Activated naive CD4-positive, alpha-beta T cell treated with anti-CD3 and anti-CD28 coated beads, Interleukin-2, amount 10 ng/mL, durations not matched to agents 7 days and 5 days (primary cell): ENCODE data around the gene RAD21L1.

Source experiments
- CTCF ChIA-PET: fragments of 350-600 bp; sonication (Branson Sonifier 250); formaldehyde crosslinking; loops from one replicate; lab custom pipeline; 2021; ENCODE audit warnings: antibody characterized with exemption; lab: Charles Lee
- DNase-seq: peaks from one replicate; pipeline ENCODE4 v3.0.0-alpha.2; 2020
- H3K27ac Mint-ChIP-seq: one replicate; pipeline ENCODE4 v1.8.0; 2021; ENCODE audit warnings: mild to moderate bottlenecking, moderate library complexity, mixed read lengths
- H3K27me3 Mint-ChIP-seq: one replicate; pipeline ENCODE4 v1.8.0; 2021; ENCODE audit warnings: mild to moderate bottlenecking, mixed read lengths
- H3K36me3 Mint-ChIP-seq: one replicate; pipeline ENCODE4 v1.8.0; 2021; ENCODE audit warnings: mixed read lengths
- H3K4me1 Mint-ChIP-seq: one replicate; pipeline ENCODE4 v1.8.0; 2021; ENCODE audit warnings: mixed read lengths
- H3K4me3 Mint-ChIP-seq: one replicate; pipeline ENCODE4 v1.8.0; 2021; ENCODE audit warnings: mild to moderate bottlenecking, moderate library complexity, mixed read lengths
- H3K9me3 Mint-ChIP-seq: one replicate; pipeline ENCODE4 v1.8.0; 2021; ENCODE audit warnings: mixed read lengths

Gene RAD21L1

DNA sequence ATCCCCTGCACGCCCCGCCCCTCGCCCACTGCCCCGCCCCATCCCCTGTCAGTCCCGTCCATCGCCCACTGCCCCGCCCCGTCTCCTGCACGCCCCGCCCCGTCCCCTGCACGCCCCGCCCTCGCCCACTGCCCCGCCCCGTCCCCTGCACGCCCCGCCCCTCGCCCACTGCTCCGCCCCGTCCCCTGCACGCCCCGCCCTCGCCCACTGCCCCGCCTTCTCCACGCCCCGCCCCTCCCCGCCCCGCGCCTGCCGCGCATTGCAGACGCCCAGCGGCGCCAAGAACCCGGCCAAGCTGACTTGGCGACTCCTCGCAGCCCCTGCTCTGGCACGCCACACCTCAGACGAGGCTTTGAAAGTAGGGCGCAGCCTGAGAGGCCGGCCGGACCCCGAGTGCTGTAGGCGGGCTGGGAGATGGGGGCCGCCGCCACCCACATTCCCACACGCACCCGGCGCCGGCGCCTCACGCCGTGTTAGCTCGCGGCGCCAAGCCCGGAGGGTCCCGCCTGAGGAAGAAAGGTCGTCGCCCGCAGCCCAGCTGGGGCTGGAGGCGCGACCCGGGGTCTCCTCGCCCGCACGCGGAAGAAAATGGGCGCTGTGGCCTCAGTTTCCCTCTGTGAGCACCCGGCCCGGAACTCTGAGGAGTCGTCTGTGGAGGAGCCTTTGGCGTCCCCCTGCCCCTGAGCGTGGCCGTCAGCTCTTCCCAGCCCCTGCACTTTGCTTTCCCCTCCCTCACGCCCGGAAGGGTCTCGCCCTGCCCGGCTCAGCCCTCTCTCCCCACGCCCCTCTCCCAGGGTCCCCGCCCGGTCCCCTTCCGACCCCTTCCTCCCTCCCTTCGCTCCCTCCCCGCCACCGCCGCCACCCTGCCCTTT lies at the start of gene RAD21L1:
Gene RAD21L1 (plus strand): TSS at position 262 of the 872 bp plus-strand sequence. CDS start 2,410 bp downstream, outside the sequence.
- Mint-ChIP-seq H3K27ac (peak within 1 kb of the TSS; percentile 25), H3K4me1 (peaks cover 19% of the 10 kb centered on the region), H3K4me3 (peak within 1 kb of the TSS; percentile 79), H3K36me3 (no peaks in the 10 kb centered on the region), H3K27me3 (peaks cover 52% of the 10 kb centered on the region), H3K9me3 (peaks cover 2% of the 10 kb centered on the region)
- CTCF ChIA-PET, result interaction anchor here (1.2 kb wide), 2 partner anchors 13 to 44 kb away, joined by 3 to 4 read pairs; no protein-coding TSS in a partner anchor
- DNase-seq, result peak; percentile 87

GRCh38 chr20:1177680-1178079 lies 48.2 kb upstream of the RAD21L1 start:
- no peaks in the 10 kb centered on the region for H3K9me3 Mint-ChIP-seq
- no peak overlapping the region for H3K27ac Mint-ChIP-seq
- peaks cover 5% of the 10 kb centered on the region for H3K36me3 Mint-ChIP-seq
- no peaks in the 10 kb centered on the region for H3K4me1 Mint-ChIP-seq
- no peak overlapping the region for H3K4me3 Mint-ChIP-seq
- CTCF ChIA-PET, result interaction anchor here (0.9 to 1.3 kb wide), 5 partner anchors 10 to 69 kb away, joined by 3 to 5 read pairs (median 3); no protein-coding TSS in a partner anchor
- H3K27me3 Mint-ChIP-seq, result peaks cover 7% of the 10 kb centered on the region
- DNase-seq, result no peak

GRCh38 chr20:1178103-1178502 lies 47.7 kb upstream of the RAD21L1 start:
- CTCF ChIA-PET, result interaction anchor here (0.9 to 1.3 kb wide), 4 partner anchors 9 to 70 kb away, joined by 3 to 5 read pairs (median 3); no protein-coding TSS in a partner anchor
- H3K4me3 Mint-ChIP-seq, result no peak overlapping the region
- DNase-seq, result no peak

DNA sequence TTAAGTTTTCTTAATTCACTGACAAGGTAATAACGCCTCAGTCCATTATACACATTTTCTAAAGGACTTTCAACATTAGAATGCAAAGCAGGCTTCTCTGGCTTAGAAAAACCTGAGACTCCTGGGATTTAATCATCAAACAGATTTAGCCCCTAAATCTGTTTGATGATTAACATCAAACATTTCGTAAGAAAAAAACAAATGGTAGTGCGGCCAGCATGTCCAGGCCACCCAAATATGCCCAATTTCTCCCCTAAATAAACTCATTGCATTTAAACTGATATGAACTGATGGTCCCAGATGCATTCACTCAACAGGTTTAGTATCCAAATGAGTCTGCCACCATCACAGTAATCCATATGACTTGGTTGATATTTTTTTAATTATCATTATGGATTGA lies 47.2 kb upstream of the RAD21L1 start:
- no peaks in the 10 kb centered on the region for H3K9me3 Mint-ChIP-seq
- H3K4me1 Mint-ChIP-seq, result no peaks in the 10 kb centered on the region
- DNase-seq, result no peak
- H3K36me3 Mint-ChIP-seq, result peaks cover 3% of the 10 kb centered on the region
- no peak overlapping the region for H3K27ac Mint-ChIP-seq
- H3K27me3 Mint-ChIP-seq, result peaks cover 16% of the 10 kb centered on the region
- H3K4me3 Mint-ChIP-seq, result no peak overlapping the region
- CTCF ChIA-PET, result interaction anchor here (0.9 to 1.3 kb wide), 2 partner anchors 9 to 70 kb away, joined by 3 read pairs; no protein-coding TSS in a partner anchor

More at GRCh38 chr20:1178103-1178502, 47.7 kb upstream of the RAD21L1 start:
- Mint-ChIP-seq H3K9me3 (no peaks in the 10 kb centered on the region), H3K27me3 (peaks cover 11% of the 10 kb centered on the region), H3K27ac (no peak overlapping the region), H3K36me3 (peaks cover 5% of the 10 kb centered on the region), H3K4me1 (no peaks in the 10 kb centered on the region)

DNA sequence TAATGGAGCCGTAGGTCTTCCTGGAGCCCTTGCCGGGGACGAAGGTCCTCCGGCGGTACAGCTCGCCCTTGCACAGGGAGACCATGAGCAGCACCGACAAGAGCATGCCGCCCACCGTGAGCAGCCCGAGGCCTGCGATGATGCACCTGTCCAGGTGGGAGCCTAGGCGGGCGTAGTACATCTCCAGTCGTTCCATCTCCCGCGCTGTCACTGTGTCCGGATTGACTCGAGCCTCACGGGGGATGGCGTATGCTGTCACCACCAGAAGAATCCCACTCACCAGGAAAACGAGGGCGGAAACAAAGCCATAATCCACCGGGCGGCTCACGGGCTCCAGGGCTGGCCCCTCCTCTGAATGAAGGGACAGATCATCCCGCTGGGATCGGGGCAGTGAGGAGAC lies 44.9 kb upstream of the RAD21L1 start:
- CTCF ChIA-PET, result interaction anchor here (0.7 to 1.4 kb wide), 3 partner anchors 9 to 225 kb away, joined by 3 to 5 read pairs (median 3); no protein-coding TSS in a partner anchor

GRCh38 chr20:1182106-1182505 lies 43.7 kb upstream of the RAD21L1 start:
- H3K27ac Mint-ChIP-seq, result no peak overlapping the region
- peaks cover 11% of the 10 kb centered on the region for H3K4me1 Mint-ChIP-seq
- H3K36me3 Mint-ChIP-seq, result no peaks in the 10 kb centered on the region
- CTCF ChIA-PET, result no interaction called here
- no peak overlapping the region for H3K4me3 Mint-ChIP-seq
- H3K27me3 Mint-ChIP-seq, result peaks cover 29% of the 10 kb centered on the region
- no peak for DNase-seq
- H3K9me3 Mint-ChIP-seq, result no peaks in the 10 kb centered on the region

More for the DNA sequence above, 44.9 kb upstream of the RAD21L1 start:
- no peak for DNase-seq
- Mint-ChIP-seq H3K4me3 (no peak overlapping the region), H3K36me3 (no peaks in the 10 kb centered on the region), H3K27ac (no peak overlapping the region), H3K4me1 (peaks cover 8% of the 10 kb centered on the region), H3K9me3 (no peaks in the 10 kb centered on the region), H3K27me3 (peaks cover 29% of the 10 kb centered on the region)

- CTCF ChIA-PET, result interaction anchor here (1.1 kb wide), 1 partner anchor 226 kb away, joined by 4 read pairs; no protein-coding TSS in a partner anchor
- Mint-ChIP-seq H3K4me3 (no peak overlapping the region), H3K4me1 (peaks cover 11% of the 10 kb centered on the region), H3K9me3 (no peaks in the 10 kb centered on the region), H3K27me3 (peaks cover 29% of the 10 kb centered on the region), H3K36me3 (no peaks in the 10 kb centered on the region), H3K27ac (peak overlapping the region; percentile 60)
- DNase-seq, result no peak
These were observed 42.7 kb upstream of the RAD21L1 start for GRCh38 chr20:1183153-1183552.

- Mint-ChIP-seq H3K9me3 (no peaks in the 10 kb centered on the region), H3K4me1 (peaks cover 11% of the 10 kb centered on the region), H3K27ac (no peak overlapping the region), H3K4me3 (peak overlapping the region; percentile 71), H3K27me3 (peaks cover 33% of the 10 kb centered on the region), H3K36me3 (no peaks in the 10 kb centered on the region)
- CTCF ChIA-PET, result interaction anchor here (0.7 to 1.2 kb wide), 3 partner anchors 8 to 129 kb away, joined by 3 to 4 read pairs (median 4); no protein-coding TSS in a partner anchor
- DNase-seq, result no peak
These were observed 41.6 kb upstream of the RAD21L1 start for GRCh38 chr20:1184260-1184637.

- peaks cover 38% of the 10 kb centered on the region for H3K27me3 Mint-ChIP-seq
- H3K4me1 Mint-ChIP-seq, result peaks cover 11% of the 10 kb centered on the region
- H3K9me3 Mint-ChIP-seq, result no peaks in the 10 kb centered on the region
- peak within 1 kb of the TSS; percentile 71 for H3K4me3 Mint-ChIP-seq
- DNase-seq, result no peak
- H3K36me3 Mint-ChIP-seq, result no peaks in the 10 kb centered on the region
- no peak within 1 kb of the TSS for H3K27ac Mint-ChIP-seq
- CTCF ChIA-PET, result interaction anchor here (0.7 to 1.2 kb wide), 4 partner anchors 9 to 128 kb away, joined by 3 to 4 read pairs (median 4); no protein-coding TSS in a partner anchor
These were observed 41.1 kb upstream of the RAD21L1 start, which contains the start of gene TMEM74B for GRCh38 chr20:1184638-1185315. Gene TMEM74B (minus strand): TSS chr20:1184981. CDS start chr20:1183801, 1,180 bp downstream.

GRCh38 chr20:1185316-1185741 lies 40.5 kb upstream of the RAD21L1 start:
- Mint-ChIP-seq H3K27me3 (peaks cover 44% of the 10 kb centered on the region), H3K4me3 (peak overlapping the region; percentile 33), H3K4me1 (peaks cover 11% of the 10 kb centered on the region), H3K36me3 (no peaks in the 10 kb centered on the region), H3K9me3 (no peaks in the 10 kb centered on the region), H3K27ac (no peak overlapping the region)
- DNase-seq, result no peak
- CTCF ChIA-PET, result interaction anchor here (0.7 to 3.3 kb wide), 3 partner anchors 9 to 77 kb away, joined by 4 to 14 read pairs (median 4); no protein-coding TSS in a partner anchor

- peak; percentile 70 for DNase-seq
- Mint-ChIP-seq H3K27ac (no peak overlapping the region), H3K9me3 (no peaks in the 10 kb centered on the region), H3K4me1 (peaks cover 11% of the 10 kb centered on the region), H3K36me3 (no peaks in the 10 kb centered on the region), H3K4me3 (peak overlapping the region; percentile 58), H3K27me3 (peaks cover 48% of the 10 kb centered on the region)
- CTCF ChIA-PET, result interaction anchor here (1.2 to 3.3 kb wide), 3 partner anchors 14 to 78 kb away, joined by 4 to 14 read pairs (median 11); no protein-coding TSS in a partner anchor
These were observed 40.0 kb upstream of the RAD21L1 start for GRCh38 chr20:1185790-1186334.

GRCh38 chr20:1186367-1186991 lies 39.4 kb upstream of the RAD21L1 start:
- Mint-ChIP-seq H3K9me3 (no peaks in the 10 kb centered on the region), H3K27ac (no peak overlapping the region), H3K4me1 (peaks cover 11% of the 10 kb centered on the region), H3K4me3 (no peak overlapping the region), H3K36me3 (no peaks in the 10 kb centered on the region), H3K27me3 (peaks cover 49% of the 10 kb centered on the region)
- CTCF ChIA-PET, result interaction anchor here (1.0 to 3.3 kb wide), 4 partner anchors 11 to 78 kb away, joined by 3 to 14 read pairs (median 8); no protein-coding TSS in a partner anchor
- DNase-seq, result no peak
